Naive thymus-derived CD4-positive, alpha-beta T cell (primary cell): ENCODE results near the gene SETD3. TPM values are rescaled to one million over a fixed set of nuclear protein-coding genes. Genes with fewer than 3 reads are reported as not detected.
A peak's percentile ranks its signal among the peaks of the same experiment; 100 is the strongest.

Experiments used
- ATAC-seq: fragments of 150-1000 bp; cut with Tn5 transposase; 2 replicates; pipeline ENCODE4 v1.10.0; 2021; ENCODE audit warnings: mild to moderate bottlenecking, moderate library complexity
- CTCF ChIA-PET: fragments of 350-600 bp; sonication (Branson Sonifier 250); formaldehyde crosslinking; loops from one replicate; lab custom pipeline; 2021; ENCODE audit warnings: antibody characterized with exemption; lab: Charles Lee
- POLR2A ChIA-PET: fragments of 350-600 bp; sonication (Branson Sonifier 250); formaldehyde crosslinking; loops from one replicate; lab custom pipeline; 2021; ENCODE audit warnings: antibody characterized with exemption, inconsistent platforms; lab: Charles Lee
- DNase-seq, 9 donors: peaks; one replicate each; pipeline versions ENCODE4 v3.0.0 to v3.0.0-alpha.2; 2020 to 2022; ENCODE audit warnings: mixed read lengths in 1 of 9
- H3K27ac ChIP-seq: one replicate; pipeline ENCODE4 v1.7.0; 2013; ENCODE audit warnings: mild to moderate bottlenecking, low read depth, low read length, moderate library complexity
- H3K27me3 ChIP-seq, 2 donors: one replicate each; pipeline ENCODE4 v1.7.0; 2013; ENCODE audit warnings: low read length in 2 of 2, mild to moderate bottlenecking in 2 of 2, moderate library complexity in 2 of 2; ENCODE audit not compliant: control insufficient read depth in 2 of 2, insufficient read depth in 2 of 2
- H3K36me3 ChIP-seq, 3 experiments: 1 replicate in 2 of 3; 2 replicates in 1 of 3; pipeline ENCODE4 v1.7.0; 2013; ENCODE audit warnings: low read length in 3 of 3, mild to moderate bottlenecking in 3 of 3, moderate library complexity in 1 of 3; ENCODE audit not compliant: insufficient read depth in 3 of 3, control insufficient read depth in 2 of 3
- H3K4me1 ChIP-seq, 2 donors: one replicate each; pipeline ENCODE4 v1.7.0; 2013; ENCODE audit warnings: low read length in 2 of 2, mild to moderate bottlenecking in 2 of 2, moderate library complexity in 1 of 2; ENCODE audit not compliant: control insufficient read depth in 2 of 2, insufficient read depth in 2 of 2
- H3K4me3 ChIP-seq: 2 replicates; pipeline ENCODE4 v1.7.0; 2013; ENCODE audit warnings: mild to moderate bottlenecking, low read length
- H3K9me3 ChIP-seq, 3 experiments: 1 replicate in 2 of 3; 2 replicates in 1 of 3; pipeline ENCODE4 v1.7.0; 2013; ENCODE audit warnings: low read length in 3 of 3; ENCODE audit not compliant: control insufficient read depth in 2 of 3
- H3K27ac Mint-ChIP-seq, 9 donors: one replicate each; pipeline ENCODE4 v1.8.0; 2020 to 2022; ENCODE audit warnings: mixed read lengths in 9 of 9, mild to moderate bottlenecking in 8 of 9, moderate library complexity in 5 of 9, inconsistent platforms in 2 of 9
- H3K27me3 Mint-ChIP-seq, 5 donors: one replicate each; pipeline ENCODE4 v1.8.0; 2021 to 2022; ENCODE audit warnings: mixed read lengths in 5 of 5, mild to moderate bottlenecking in 1 of 5
- H3K36me3 Mint-ChIP-seq, 5 donors: one replicate each; pipeline ENCODE4 v1.8.0; 2020 to 2022; ENCODE audit warnings: mixed read lengths in 5 of 5, mild to moderate bottlenecking in 3 of 5, inconsistent platforms in 1 of 5
- H3K4me1 Mint-ChIP-seq, 7 donors: one replicate each; pipeline ENCODE4 v1.8.0; 2020 to 2022; ENCODE audit warnings: mixed read lengths in 7 of 7, mild to moderate bottlenecking in 3 of 7, inconsistent platforms in 1 of 7
- H3K4me3 Mint-ChIP-seq, 10 donors: one replicate each; pipeline ENCODE4 v1.8.0; 2020 to 2022; ENCODE audit warnings: mild to moderate bottlenecking in 10 of 10, mixed read lengths in 10 of 10, moderate library complexity in 6 of 10, inconsistent platforms in 2 of 10
- H3K9me3 Mint-ChIP-seq, 11 donors: one replicate each; pipeline ENCODE4 v1.8.0; 2020 to 2022; ENCODE audit warnings: mixed read lengths in 11 of 11, mild to moderate bottlenecking in 4 of 11, inconsistent platforms in 1 of 11, moderate library complexity in 1 of 11
- intact Hi-C, 2 donors: fragments of 100-400 bp; cut with micrococcal nuclease; formaldehyde crosslinking; loops; one replicate each; pipeline ENCODE4 v1.15.1; 2023
- polyA plus RNA-seq, 2 donors: library from polyadenylated mRNA; unstranded; fragments of 300-500 nt; fragmentation: Illumina TruSeq; gene quantifications; one replicate each; pipeline ENCODE4 v1.2.3, GENCODE V29; 2021
- total RNA-seq, 6 experiments: library from RNA in 5 of 6; stranded (reverse) in 5 of 6; gene quantifications; 1 replicate in 5 of 6; 2 replicates in 1 of 6; pipeline ENCODE4 v1.2.3 and lab custom pipeline; 2021 to 2026

The SETD3 gene
- total and polyA plus RNA-seq, 7 experiments from 2014 or later, result 32.2 to 59.4 (median 53.0) TPM

DNA sequence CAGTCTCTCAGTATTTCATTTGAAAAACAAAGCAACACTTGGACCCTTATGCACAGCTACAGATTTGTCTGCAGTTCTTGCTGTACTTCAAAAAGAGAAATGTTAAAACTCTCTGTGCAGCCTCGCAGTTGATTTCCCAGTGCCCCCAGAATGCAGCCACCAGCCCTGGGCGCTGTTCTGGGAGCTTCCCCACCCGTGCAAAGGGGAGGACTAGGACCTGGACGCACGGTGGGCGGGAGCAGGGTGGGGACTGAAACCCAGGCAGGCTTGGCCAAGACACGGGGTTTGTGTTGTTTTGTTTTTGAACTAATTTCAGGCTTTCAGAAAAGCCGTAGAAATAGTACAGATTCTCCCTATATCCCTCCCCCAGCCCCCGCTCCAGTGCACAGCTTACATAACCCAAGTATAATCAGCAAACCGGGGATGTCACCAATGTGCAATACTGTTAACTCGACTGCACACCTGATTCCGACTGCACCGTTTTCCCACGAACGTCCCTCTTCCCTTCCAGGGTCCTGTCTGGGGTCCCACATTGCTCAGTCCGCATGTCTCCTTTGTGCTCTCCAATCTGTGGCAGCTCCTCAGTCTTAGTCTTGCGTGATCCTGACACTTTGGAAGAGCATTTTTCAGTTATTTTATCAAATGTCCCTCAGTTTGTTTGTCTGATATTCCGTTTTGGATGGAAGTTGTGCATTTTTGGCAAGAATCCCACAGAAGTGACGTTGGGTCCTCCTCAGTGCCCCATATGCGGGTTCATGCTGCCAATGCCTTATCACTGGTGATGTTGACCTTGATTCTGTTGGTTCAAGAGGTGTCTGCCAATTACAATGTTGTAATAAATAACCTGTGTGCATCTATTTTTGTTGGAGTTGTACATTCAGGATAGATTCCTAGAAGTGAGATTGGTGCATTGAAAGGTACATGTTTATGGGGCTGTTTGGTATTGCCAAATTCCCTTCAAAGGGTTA lies 95.9 kb downstream of the SETD3 start:
- H3K9me3 Mint-ChIP-seq, result no peaks in the 10 kb centered on the region
- no peaks in the 10 kb centered on the region for H3K36me3 ChIP-seq

DNA sequence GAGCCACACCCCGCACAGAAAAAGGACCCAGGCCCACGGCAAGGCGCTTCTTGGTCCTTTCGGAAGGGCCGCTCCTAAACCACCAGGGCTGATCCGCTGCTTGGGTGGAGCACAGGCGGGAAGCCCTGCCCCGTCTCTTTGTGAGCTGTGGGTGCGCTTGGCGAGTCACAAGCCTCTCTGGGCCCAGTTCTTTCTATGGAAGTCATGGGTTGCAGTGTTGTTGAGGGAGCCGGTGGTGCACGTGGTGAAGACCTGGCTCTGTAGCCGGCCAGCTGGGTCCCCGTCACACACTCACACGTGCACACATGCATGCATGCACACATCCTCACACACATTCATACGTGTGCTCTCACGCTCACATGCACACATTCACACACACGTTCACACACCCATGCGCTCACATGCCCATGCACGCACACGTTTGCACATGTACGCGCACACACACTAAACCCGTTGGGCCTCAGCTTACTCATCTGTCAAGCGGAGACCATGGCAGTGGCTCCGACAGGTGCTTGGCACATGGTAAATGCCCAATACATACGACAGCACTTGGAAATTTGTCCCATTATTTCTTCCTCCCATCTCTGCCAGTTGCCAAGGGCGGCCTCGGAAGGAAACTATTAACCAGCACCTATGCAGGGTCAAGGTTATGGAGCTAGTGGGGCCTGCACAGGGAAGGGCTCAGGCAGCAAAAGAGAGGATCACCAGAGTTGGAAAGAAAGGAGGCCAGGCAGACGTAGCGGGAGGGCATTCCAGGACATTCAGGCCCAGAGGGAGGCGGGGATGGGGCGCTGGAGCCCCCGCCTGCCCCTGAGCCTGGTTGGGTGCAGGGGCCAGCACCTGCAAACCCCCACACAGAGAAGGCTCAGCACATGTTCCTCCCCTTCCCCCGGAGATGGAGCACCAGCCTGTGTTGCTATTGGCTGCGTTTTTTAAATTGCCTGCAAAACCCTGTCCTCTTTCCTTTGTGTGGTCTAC lies 96.9 kb downstream of the SETD3 start:
- H3K27me3 Mint-ChIP-seq, result peaks cover 6 to 24% (median 22%) of the 10 kb centered on the region in 5 donors
- no peaks in the 10 kb centered on the region for H3K9me3 ChIP-seq

More for the DNA sequence above, 95.9 kb downstream of the SETD3 start:
- ATAC-seq (no peak), DNase-seq (no peak)
- peaks cover 0 to 7% of the 10 kb centered on the region in 2 donors for H3K4me1 ChIP-seq
- Mint-ChIP-seq H3K27ac (peak overlapping the region in 1 of 9 donors; percentile 42), H3K4me1 (peaks cover 5 to 24% (median 13%) of the 10 kb centered on the region in 7 donors), H3K27me3 (peaks cover 6 to 24% (median 20%) of the 10 kb centered on the region in 5 donors), H3K36me3 (no peaks in the 10 kb centered on the region), H3K4me3 (no peak overlapping the region)
- POLR2A ChIA-PET, result no interaction called here
- H3K4me3 ChIP-seq, result no peak overlapping the region
- no peaks in the 10 kb centered on the region for H3K27me3 ChIP-seq
- H3K27ac ChIP-seq, result no peak overlapping the region
- no peaks in the 10 kb centered on the region for H3K9me3 ChIP-seq
- CTCF ChIA-PET, result no interaction called here
- intact Hi-C loops, result no loop called here

DNA sequence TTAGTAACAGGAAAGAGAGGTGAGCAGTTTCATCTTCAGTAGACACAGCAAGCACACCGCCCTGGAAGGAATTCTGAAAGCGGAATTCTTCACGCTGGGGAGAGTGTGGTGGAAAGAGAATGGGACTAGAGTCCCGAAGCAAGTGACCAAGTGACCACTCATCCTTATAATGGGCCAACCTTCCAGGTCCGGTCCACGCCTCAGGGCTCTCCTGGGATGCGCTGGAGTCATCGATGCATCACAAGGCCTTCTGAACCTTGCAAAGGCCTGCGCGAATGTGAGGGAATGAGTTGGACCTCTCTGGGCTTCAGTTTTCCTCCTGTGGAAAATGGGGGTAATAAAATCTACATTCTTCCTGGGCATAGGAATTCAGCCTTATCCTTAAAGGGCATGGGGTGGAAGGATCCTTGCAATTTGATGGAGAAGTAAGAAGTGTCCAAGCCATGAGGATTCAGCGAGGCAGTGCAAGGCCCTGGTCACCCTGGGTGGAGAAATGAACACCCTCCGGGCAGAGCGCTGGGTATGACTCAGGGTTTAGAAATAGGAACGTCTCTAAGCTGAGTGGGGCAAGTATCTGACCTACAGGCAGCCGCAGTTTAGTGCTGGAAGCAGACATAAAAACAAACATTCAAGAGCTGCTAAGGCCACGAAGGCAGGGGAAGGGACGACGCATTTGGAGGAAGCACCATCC lies 97.7 kb downstream of the SETD3 start:
- Histone ChIP-seq H3K4me1 (peaks cover 0 to 7% of the 10 kb centered on the region in 2 donors), H3K4me3 (no peak overlapping the region), H3K36me3 (no peaks in the 10 kb centered on the region), H3K27ac (no peak overlapping the region), H3K9me3 (no peaks in the 10 kb centered on the region), H3K27me3 (no peaks in the 10 kb centered on the region)
- Mint-ChIP-seq H3K36me3 (no peaks in the 10 kb centered on the region), H3K4me3 (no peak overlapping the region), H3K4me1 (peaks cover 3 to 21% (median 13%) of the 10 kb centered on the region in 7 donors), H3K27ac (no peak overlapping the region), H3K27me3 (peaks cover 6 to 24% (median 22%) of the 10 kb centered on the region in 5 donors), H3K9me3 (no peaks in the 10 kb centered on the region)
- intact Hi-C loops, result no loop called here
- no peak for ATAC-seq
- no peak for DNase-seq
- POLR2A ChIA-PET, result no interaction called here
- CTCF ChIA-PET, result no interaction called here

More for the DNA sequence above, 96.9 kb downstream of the SETD3 start:
- no peak for DNase-seq
- H3K36me3 Mint-ChIP-seq, result no peaks in the 10 kb centered on the region
- Histone ChIP-seq H3K36me3 (no peaks in the 10 kb centered on the region), H3K27me3 (no peaks in the 10 kb centered on the region), H3K27ac (no peak overlapping the region), H3K4me1 (peaks cover 0 to 7% of the 10 kb centered on the region in 2 donors), H3K4me3 (no peak overlapping the region)
- intact Hi-C loops, result no loop called here
- H3K27ac Mint-ChIP-seq, result no peak overlapping the region
- H3K4me3 Mint-ChIP-seq, result no peak overlapping the region
- POLR2A ChIA-PET, result no interaction called here
- peaks cover 5 to 24% (median 13%) of the 10 kb centered on the region in 7 donors for H3K4me1 Mint-ChIP-seq
- no peak for ATAC-seq
- no peaks in the 10 kb centered on the region for H3K9me3 Mint-ChIP-seq
- CTCF ChIA-PET, result no interaction called here

DNA sequence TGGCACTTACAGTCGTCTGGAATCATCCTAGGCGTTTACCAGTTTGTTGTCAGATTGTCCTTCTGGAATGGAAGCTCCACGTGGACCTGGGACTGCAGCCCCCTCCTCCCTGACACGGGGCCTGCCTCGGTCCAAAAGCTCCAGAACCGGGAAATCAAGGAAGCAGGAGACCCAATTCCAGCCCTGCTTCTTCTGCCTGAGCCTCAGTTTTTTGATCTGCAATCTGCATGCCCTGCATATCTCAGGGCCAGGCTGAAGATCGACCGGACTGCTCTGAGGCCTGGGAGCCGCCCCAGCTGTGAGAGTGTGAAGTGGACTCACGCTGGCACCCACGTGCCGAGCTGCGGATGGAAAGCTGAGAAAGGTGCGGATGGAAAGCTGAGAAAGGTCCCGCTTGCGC lies 98.6 kb downstream of the SETD3 start:
- Mint-ChIP-seq H3K27ac (no peak overlapping the region), H3K9me3 (no peaks in the 10 kb centered on the region), H3K4me3 (no peak overlapping the region), H3K4me1 (peaks cover 1 to 14% (median 6%) of the 10 kb centered on the region in 7 donors), H3K27me3 (peaks cover 6 to 32% (median 22%) of the 10 kb centered on the region in 5 donors), H3K36me3 (no peaks in the 10 kb centered on the region)
- Histone ChIP-seq H3K36me3 (no peaks in the 10 kb centered on the region), H3K4me3 (no peak overlapping the region), H3K27me3 (no peaks in the 10 kb centered on the region), H3K9me3 (no peaks in the 10 kb centered on the region), H3K27ac (no peak overlapping the region), H3K4me1 (no peaks in the 10 kb centered on the region)
- intact Hi-C loops, result no loop called here
- DNase-seq, result no peak
- no peak for ATAC-seq
- ChIA-PET POLR2A (no interaction called here), CTCF (no interaction called here)

DNA sequence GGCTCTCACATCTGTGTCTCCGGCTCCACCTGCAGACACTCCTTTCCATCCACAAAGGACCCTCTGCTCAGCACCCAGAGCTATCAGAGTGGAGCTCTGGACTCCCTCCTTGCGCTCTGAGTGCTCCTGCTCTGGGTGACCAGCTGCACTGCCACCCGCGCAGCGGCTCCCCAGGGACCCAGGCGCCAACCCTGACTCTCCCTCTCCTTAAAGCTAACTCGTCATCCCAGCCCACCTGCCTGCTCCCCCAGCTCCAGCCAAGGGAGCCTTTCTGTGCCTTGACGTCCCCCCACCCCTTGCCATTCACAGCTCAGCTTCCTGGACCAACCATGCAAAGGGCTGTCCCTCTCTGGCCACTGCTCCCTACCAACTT lies 99.0 kb downstream of the SETD3 start:
- Mint-ChIP-seq H3K9me3 (no peaks in the 10 kb centered on the region), H3K27ac (no peak overlapping the region)
- DNase-seq, result peak in 1 of 9 donors; percentile 15

More for the DNA sequence above, 99.0 kb downstream of the SETD3 start:
- Mint-ChIP-seq H3K36me3 (no peaks in the 10 kb centered on the region), H3K4me3 (no peak overlapping the region), H3K27me3 (peaks cover 6 to 36% (median 22%) of the 10 kb centered on the region in 5 donors), H3K4me1 (peaks cover 0 to 10% (median 2%) of the 10 kb centered on the region in 7 donors)
- ATAC-seq, result no peak
- CTCF ChIA-PET, result no interaction called here
- Histone ChIP-seq H3K4me3 (no peak overlapping the region), H3K27ac (no peak overlapping the region), H3K27me3 (no peaks in the 10 kb centered on the region), H3K9me3 (no peaks in the 10 kb centered on the region), H3K36me3 (no peaks in the 10 kb centered on the region), H3K4me1 (no peaks in the 10 kb centered on the region)
- POLR2A ChIA-PET, result no interaction called here
- intact Hi-C loops, result no loop called here
